UCSD-AML1 (cell line): ENCODE results near the gene C5orf47.

Source experiments
- DNase-seq: peaks from one replicate; lab custom pipeline; 2025; ENCODE audit not compliant: unreplicated experiment; lab: John Stamatoyannopoulos, UW

Gene C5orf47

GRCh38 chr5:174044466-174045254 lies 55.7 kb downstream of the C5orf47 start:
- DNase-seq = no peak

DNA sequence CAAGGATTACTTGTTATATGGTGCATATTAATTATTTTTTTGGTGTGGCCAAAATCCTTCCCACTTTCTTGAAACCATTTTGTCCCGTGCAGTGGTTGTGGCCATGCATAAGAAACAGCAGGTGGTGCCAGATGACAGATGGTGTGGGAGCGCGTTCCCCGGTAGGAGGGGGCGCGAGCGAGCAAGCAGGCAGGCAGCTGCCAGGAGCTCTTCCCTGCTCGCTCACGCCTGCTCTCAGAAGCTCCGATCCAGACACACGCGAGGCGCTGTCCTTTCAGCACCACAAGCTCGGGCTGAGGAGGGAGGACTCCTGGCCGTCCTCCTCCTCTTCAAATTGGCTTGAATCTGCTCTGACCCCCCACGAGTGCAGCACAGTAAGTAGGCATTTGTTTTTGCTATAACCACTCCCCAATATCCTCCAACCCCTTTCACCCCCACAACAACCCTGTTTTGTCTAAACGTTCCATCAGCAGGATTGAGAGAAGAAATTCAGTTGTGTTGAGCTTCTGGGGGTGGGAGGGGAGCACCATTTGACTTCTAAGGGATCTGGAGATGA lies 56.6 kb downstream of the C5orf47 start, which contains the start of gene NSG2:
Gene NSG2, plus strand, starts transcription at position 237 of the 556 bp plus-strand sequence. CDS start 1,050 bp downstream, outside the sequence.
- peak; percentile 87 for DNase-seq

DNA sequence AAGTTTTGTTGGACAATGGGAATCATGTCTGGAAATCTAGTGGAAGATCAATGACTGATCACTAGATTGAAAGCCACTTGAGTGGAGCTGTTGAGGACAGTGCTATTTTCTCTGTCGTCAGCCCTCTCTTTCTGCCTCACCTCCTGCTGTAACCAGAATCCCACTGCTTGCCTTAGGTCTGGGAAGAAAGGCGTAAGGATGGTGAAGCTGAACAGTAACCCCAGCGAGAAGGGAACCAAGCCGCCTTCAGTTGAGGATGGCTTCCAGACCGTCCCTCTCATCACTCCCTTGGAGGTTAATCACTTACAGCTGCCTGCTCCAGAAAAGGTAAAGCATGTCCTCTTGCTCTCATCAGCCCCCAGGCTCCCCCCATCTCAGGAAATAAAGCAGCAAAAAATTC lies 57.6 kb downstream of the C5orf47 start:
- DNase-seq = no peak

DNA sequence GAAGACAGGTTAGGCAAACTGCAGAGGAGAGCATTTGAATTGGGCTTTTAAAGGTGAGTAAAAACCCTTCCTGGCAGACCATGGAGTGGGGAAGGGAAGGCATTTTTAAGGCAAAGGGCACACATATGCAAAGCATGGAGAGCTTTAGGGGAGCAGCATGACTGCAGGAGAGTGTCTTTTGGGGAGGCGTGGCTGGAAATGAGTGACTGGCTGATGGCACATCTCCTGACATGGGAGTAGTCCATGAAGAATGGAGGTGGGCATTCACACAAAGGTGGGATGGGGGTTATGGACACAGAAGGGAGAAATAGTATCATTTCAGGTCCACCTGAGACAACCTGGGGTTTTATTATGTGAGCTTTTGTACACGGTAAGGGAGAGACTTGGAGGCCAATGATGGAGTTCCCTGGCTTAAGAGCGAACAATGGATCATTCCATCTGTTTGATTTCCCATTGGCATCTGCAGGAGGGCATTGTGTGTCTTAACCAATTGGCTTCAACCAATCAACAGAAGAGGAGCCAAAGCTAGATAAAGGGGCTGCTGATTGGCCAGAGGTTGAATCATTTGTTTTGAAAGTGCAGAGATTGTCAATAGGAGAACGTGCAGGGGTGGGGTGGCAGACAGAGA lies 58.6 kb downstream of the C5orf47 start:
- DNase-seq = no peak

DNA sequence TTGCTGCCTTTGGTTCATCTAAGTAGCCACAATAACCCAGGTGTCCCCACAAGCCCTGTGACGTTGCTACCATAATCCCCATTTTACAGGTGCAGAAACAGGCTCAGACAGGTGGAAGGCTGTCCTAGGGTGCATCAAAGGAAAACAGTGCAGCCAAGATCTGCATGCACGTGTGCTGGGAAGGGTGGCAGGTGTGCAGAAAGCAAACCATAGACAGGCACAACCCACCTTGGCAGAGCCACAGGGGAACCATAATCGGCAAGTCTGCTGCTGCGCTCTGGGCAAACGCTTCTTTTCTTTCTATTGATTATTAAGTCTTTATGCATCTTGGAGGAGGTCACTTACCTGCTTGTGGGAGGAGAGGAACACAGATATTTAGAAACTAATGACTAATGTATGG lies 63.7 kb downstream of the C5orf47 start:
- no peak for DNase-seq

GRCh38 chr5:174053905-174054304 lies 64.9 kb downstream of the C5orf47 start:
- no peak for DNase-seq
